Umbilical cord (tissue), 2 donors: Measurements from ENCODE around the gene KICS2. TPM values are rescaled to one million over a fixed set of nuclear protein-coding genes. Genes with fewer than 3 reads are reported as not detected.
"Not testable (repeated sequence)": the region's sequence is repeated elsewhere in the genome, so short reads cannot be mapped to it uniquely, and the experiment has no call there.

Source experiments
- DNase-seq: peaks from one replicate; pipeline ENCODE4 v3.0.0-alpha.2; 2015; ENCODE audit warnings: low spot score
- total RNA-seq: library from RNA; depleted of rRNA; stranded (reverse); fragments of >200 nt; gene quantifications from one replicate; pipeline ENCODE4 v1.2.3, GENCODE V29; 2014; ENCODE audit warnings: low replicate concordance; ENCODE audit not compliant: insufficient read depth

The KICS2 gene
- total RNA-seq, 1 donor from 2014 or later: 13.5 TPM

GRCh38 chr12:64216239-64216638 is 5.9 kb downstream of the KICS2 start:
- DNase-seq: no peak

- no peak for DNase-seq
Measured at GRCh38 chr12:64212119-64212746, 9.9 kb downstream of the KICS2 start.

- DNase-seq: no peak
Measured at GRCh38 chr12:64207453-64207852, 14.6 kb downstream of the KICS2 start.

- no peak for DNase-seq
Measured at GRCh38 chr12:64205542-64205941, 16.6 kb downstream of the KICS2 start.

- no peak for DNase-seq
Measured at GRCh38 chr12:64203775-64204174, 18.3 kb downstream of the KICS2 start.

- no peak for DNase-seq
Measured at GRCh38 chr12:64203036-64203435, 19.1 kb downstream of the KICS2 start.

- not testable (repeated sequence) for DNase-seq
Measured at GRCh38 chr12:64195841-64196240, 26.3 kb downstream of the KICS2 start.

- DNase-seq: no peak
Measured at GRCh38 chr12:64194333-64195149, 27.6 kb downstream of the KICS2 start.

- no peak for DNase-seq
Measured at GRCh38 chr12:64193931-64194330, 28.2 kb downstream of the KICS2 start.

- no peak for DNase-seq
Measured at GRCh38 chr12:64192644-64193444, 29.3 kb downstream of the KICS2 start.

- no peak for DNase-seq
Measured at GRCh38 chr12:64190140-64190539, 32.0 kb downstream of the KICS2 start.

- no peak for DNase-seq
Measured at GRCh38 chr12:64189530-64189929, 32.6 kb downstream of the KICS2 start.

- DNase-seq: no peak
Measured at GRCh38 chr12:64187794-64188193, 34.3 kb downstream of the KICS2 start.

GRCh38 chr12:64187370-64187769 is 34.7 kb downstream of the KICS2 start:
- no peak for DNase-seq

GRCh38 chr12:64186789-64187188 is 35.3 kb downstream of the KICS2 start:
- no peak for DNase-seq

- DNase-seq: no peak
Measured at GRCh38 chr12:64184216-64184615, 37.9 kb downstream of the KICS2 start.

GRCh38 chr12:64181430-64182291 is 40.4 kb downstream of the KICS2 start:
- DNase-seq: peak; percentile 82

GRCh38 chr12:64180951-64181350 is 41.1 kb downstream of the KICS2 start:
- peak; percentile 32 for DNase-seq

GRCh38 chr12:64178122-64178521 is 44.0 kb downstream of the KICS2 start:
- DNase-seq: peak; percentile 87

GRCh38 chr12:64177001-64177400 is 45.1 kb downstream of the KICS2 start:
- no peak for DNase-seq

GRCh38 chr12:64175254-64175945 is 46.7 kb downstream of the KICS2 start:
- DNase-seq: no peak
